ENCODE results near the gene TMEM233.

Gene TMEM233

DNA sequence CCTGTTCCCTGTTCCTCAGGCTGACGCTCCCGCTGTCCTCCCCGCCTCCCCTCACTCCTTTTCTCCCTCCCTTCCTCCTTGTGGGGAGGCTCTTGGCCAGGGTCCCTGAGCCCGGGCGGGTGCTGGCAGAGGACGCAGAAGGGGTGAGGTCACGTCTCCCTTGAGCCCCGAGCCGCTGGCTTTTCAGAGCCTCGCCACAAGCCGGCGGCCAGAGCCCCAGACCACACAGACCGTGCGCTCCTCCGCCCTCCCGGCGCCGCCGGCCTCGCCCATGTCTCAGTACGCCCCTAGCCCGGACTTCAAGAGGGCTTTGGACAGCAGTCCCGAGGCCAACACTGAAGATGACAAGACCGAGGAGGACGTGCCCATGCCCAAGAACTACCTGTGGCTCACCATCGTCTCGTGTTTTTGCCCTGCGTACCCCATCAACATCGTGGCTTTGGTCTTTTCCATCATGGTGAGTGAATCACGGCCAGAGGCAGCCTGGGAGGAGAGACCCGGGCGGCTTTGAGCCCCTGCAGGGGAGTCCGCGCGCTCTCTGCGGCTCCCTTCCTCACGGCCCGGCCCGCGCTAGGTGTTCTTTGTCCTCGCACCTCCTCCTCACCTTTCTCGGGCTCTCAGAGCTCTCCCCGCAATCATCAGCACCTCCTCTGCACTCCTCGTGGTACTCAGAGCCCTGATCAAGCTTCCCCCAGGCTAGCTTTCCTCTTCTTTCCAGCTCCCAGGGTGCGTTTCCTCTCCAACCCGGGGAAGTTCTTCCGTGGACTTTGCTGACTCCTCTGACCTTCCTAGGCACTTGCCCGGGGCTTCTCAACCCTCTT is at the start of gene TMEM233:
Gene TMEM233, plus strand, starts transcription at position 197 of the 821 bp plus-strand sequence. Its CDS starts 75 bp downstream, at position 272.
- DNase-seq = no peak

DNA sequence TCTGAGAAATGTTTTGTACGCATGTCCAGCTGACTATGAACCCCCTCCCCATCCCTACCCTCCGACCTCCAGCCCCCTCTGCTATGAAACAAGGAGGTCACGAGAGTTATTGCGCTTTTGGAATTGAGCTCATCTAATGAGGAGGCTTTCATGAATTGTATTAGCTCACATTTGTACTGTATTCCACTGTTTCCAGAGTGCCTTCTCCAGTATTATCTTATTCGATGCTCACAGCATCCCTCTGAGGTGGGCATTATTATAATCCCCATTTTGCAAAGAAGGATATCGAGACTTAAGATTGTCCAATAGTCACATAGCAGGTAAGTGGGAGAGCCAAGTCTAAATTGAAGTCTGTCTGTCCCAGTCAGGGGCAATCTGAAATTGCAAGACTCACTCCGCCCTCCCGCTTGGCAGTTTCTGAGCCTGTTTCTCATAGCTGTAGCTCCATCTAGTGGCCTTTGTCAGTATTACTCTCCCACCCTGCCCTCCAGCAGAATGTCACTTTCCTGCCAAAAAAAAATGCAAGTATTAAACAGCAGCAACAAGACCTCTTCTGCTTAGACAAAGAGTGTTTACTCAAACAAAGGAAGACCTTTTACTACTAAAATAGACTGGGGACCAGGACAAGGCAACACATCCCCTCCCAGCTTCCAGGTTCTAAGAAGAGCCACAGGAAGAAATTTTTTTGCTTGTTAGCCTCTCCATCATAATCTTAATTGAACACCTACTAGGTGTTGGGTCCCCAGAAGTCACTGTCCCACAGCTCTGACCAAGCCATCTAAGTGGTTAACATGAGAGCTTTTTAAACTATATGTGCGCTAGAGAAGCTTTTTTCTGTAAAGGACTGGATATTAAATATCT is 48.6 kb upstream of the TMEM233 start:
- DNase-seq = no peak

DNA sequence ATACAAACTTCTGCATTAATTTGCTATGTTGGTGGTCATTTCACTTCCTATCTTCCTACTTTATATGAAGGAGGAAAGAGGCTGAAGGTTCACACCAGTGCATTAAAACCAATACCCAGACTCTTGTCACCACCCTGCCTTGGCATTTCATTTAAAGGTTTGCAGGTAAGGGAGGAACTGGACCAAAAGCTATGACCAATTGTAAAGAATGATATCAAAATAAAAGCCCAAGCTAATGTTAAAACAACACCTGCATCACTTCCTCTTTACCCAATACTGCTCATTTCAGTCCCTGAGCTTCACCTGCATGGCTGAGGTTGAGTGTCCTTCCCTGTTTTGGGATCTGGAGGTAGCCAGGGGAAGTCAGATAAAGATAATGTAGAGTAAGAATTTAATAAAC is 47.2 kb upstream of the TMEM233 start:
- DNase-seq = no peak

DNA sequence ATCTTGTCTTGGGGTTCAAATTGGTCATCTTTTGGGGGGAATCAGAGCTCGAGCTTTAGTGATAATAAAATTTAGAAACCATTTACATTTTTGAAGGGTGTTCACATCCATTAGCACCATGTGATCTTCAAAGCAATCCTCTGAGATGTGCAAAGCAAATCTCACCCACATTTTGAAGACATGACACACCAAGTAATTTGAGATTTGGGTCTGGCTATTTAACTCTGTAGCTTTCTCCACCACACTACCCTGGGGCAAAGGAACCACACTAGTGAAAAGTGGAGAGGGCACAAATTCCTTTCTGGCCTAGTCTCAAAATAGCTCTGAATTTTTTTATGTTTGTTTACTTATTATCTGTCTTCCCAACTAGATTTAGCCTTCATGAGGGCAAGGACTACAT is 46.6 kb upstream of the TMEM233 start:
- no peak for DNase-seq

DNA sequence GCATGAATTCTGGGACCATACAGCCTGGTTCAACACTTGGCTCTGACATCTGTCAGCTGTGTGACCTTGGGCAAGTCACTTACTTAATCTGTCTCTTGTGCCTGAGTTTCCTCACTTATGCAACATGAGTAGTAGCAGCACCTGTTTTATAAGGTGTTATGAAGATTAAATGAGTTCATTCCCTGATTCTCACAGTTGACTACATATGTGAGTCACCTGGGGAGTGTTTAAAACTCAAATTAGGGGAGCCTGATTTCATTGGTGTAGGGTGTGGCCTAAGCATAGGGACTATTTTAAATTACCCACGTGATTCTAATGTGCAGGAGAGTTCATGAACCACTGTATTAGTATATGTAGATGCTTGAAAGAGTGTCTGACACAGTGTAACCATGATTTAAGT is 36.7 kb upstream of the TMEM233 start:
- no peak for DNase-seq

DNA sequence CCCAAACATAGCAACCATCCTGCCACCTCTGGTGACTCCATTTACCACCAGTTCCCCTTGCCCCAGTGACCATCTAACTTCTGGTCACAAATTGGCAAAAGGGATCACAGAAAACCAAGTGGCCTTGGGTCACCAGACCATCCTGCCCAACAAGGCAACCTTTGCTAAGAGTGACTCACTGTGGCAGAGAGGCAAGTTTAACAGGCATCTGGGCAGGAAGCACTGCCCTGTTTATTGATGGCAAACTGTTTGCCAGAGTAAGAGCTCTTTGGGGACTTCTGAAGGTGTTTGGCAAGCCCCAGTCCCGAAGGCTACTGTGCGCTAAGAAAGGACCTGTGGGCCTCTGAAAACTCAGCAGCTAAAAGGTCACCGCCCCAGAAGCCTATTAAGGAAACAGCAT is 28.2 kb upstream of the TMEM233 start:
- DNase-seq = no peak

DNA sequence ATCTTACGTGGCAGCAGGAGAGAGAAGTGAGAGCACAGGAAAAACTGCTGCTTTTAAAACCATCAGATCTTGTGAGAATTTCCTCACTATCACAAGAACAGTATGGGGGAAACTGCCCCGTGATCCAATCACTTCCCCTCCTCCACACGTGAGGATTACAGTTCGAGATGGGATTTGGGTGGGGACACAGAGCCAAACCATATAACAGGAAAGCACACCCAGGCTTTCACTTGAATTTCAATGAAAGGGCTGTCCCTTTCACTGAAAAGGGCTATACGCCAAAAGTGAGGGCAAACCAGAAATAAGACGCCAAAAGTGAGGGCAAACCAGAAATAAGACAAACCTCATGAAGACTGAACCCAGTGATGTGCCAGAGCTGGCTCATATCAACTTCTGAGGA is 22.8 kb upstream of the TMEM233 start:
- DNase-seq = no peak

- DNase-seq = no peak
Observed at GRCh38 chr12:119573086-119573485, 20.5 kb upstream of the TMEM233 start.

DNA sequence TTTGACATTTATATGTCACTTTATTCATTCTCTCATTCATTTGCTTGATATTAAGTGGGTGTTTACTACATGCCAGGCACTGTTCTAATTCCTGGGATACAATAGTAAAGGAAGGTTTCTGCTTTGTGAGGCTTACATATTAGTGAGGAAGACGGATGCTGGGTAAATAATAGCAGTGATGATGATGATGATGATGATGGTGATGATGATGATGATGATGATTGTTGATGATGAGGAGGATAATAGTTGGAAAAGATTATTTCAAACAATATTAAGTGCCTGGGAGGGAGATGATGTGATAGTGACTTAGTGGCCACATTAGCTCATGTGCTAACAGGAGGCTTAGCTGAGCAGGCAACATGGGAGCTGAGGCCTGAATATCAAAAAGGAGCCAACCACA is 19.3 kb upstream of the TMEM233 start:
- DNase-seq = no peak

DNA sequence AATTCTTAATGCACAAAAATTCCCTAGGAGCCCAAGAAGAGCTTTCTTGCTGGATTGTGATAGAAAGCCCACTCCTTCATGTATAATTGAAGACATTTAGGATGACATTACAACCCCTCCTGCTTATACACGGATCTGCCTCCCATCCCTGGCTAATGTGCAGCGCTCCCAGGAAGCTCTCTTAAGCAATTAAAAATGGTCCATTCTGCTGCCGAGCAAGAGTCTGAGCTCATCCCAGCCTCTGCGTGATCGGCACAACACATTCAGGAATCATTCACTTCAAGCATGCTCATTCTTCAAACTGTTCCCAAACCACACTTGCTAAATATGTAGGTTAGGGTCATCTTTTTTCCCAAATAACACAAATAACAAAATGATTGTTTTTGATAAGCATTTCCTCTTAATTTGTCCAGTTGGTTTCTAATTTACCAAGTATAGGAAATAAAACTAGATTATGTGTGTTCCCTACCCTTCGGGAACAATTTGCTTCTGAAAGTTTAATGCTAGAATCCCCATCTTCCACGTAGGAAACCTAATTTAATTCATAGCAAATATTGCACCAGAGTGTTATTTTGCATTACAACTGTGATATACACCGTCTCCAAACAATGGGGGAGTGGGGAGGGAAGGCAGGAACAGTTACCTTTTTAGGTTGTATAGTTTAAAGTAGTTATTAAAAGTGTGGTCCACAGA is 17.3 kb upstream of the TMEM233 start:
- DNase-seq = no peak

DNA sequence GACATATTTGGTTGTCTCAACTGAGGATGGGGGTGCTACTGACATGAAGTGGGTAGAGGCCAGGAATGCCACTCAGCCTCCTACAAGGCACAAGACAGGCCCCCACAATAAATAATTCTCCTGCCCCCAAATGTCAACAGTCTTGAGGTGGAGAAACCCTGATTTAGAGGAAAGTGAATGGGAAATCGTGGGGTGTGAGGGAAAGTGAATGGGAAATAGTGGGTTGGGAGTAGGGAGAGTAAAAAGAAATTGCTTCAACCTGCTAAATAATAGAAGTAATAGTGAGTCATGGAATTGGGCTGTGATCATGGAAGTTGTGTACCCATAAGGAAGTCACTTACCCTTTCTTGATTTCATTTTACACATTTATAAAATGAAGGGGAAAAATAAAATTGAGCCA is 16.7 kb upstream of the TMEM233 start:
- DNase-seq = no peak

DNA sequence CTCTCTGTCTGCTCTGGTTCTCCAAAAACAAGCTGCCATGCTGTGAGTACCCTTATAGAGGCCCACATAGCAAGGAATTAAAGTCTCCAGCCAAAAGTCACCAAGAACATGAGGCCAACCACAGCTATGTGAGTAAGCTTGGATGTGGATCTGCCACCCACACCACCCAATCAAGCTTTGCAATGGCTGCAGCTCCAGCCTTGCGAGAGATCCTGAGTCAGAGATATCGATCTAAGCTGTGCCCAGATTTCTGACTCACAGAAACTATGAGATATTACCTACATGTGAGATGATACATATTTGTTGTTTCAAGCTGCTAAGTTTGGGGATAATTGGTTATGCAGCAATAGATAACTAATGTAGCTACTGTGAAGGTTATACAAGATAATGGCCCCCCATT is 15.5 kb upstream of the TMEM233 start:
- DNase-seq = no peak

GRCh38 chr12:119589097-119589496 is 4.5 kb upstream of the TMEM233 start:
- no peak for DNase-seq

GRCh38 chr12:119589634-119590033 is 3.9 kb upstream of the TMEM233 start:
- no peak for DNase-seq

- DNase-seq = no peak
Observed at GRCh38 chr12:119592232-119592631, 1.3 kb upstream of the TMEM233 start.

- no peak for DNase-seq
Observed at GRCh38 chr12:119594399-119594730, 791 bp downstream of the TMEM233 start.

DNA sequence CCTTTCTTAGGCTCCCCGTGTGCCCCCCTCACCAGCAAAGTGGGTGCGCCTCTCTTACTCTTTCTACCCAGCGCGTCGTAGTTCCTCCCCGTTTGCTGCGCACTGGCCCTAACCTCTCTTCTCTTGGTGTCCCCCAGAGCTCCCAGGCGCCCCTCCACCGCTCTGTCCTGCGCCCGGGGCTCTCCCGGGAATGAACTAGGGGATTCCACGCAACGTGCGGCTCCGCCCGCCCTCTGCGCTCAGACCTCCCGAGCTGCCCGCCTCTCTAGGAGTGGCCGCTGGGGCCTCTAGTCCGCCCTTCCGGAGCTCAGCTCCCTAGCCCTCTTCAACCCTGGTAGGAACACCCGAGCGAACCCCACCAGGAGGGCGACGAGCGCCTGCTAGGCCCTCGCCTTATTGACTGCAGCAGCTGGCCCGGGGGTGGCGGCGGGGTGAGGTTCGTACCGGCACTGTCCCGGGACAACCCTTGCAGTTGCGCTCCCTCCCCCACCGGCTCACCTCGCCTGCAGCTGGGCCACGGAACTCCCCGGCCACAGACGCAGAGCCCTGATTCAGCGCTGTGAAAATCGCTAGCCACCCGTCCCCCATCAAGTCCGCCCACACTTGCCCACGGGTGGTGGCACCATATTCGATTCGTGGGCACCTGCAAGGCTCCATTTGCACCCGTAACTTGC is 1.3 kb downstream of the TMEM233 start:
- DNase-seq = no peak

DNA sequence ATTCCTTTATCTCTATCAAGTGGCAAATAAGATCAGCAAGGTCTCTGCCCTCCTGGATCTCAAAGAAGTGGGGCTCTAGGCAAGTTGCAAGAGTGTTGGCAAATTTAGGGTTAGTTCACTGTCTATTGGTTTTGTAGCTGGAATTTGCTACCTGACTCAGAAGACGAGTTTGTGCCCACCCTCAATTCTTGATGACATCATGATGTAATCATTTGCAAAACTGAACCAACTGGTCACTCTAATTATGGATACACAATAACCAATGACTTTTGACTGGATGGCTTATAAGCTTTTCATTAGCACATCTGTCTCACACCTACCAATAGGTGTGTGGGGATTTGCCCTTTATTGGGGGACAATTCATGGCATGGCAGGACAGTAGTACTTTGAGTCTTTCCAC is 4.6 kb downstream of the TMEM233 start:
- no peak for DNase-seq

- no peak for DNase-seq
Observed at GRCh38 chr12:119601877-119602733, 8.5 kb downstream of the TMEM233 start.

GRCh38 chr12:119602734-119603094 is 9.1 kb downstream of the TMEM233 start:
- no peak for DNase-seq

DNA sequence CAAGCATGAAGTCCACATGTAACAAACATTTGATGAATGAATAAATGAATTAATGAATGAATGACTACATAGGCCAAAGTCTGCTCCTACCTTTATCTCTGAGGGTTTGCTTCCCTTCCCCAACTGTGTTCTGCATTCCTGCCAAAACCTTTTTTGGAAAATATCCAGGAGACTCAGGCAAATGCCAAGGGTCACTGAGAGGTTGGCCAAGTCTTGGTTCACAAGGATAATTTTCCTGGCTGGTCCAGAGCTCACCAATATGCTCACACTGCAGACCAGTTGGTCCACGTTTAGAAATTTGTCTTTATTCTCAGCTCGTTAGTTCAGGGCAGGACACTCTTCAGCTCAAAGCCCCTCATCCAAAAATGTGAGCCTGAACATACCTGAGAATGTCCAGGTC is 10.2 kb downstream of the TMEM233 start:
- DNase-seq = no peak

DNA sequence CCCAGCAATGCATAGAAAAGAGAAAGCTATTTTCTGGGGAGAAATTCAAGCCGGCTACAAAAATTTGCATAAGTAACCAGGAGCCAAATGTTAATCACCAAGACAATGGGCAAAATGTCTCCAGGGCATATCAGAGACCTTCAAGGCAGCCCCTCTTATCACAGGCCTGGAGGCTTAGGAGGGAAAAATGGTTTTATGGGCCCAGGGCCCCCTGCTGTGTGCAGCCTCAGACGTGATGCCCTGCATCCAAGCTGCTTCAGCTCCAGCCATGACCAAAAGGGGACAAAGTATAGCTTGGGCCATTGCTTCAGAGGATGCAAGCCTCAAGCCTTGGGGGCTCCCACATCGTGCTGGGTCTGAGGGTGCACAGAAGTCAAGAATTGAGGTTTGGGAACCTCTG is 15.8 kb downstream of the TMEM233 start:
- DNase-seq = no peak

Data from NCI-H2081 treated with DMSO at 0.1 percent for 48 hours (cell line).